AG10803 (cell line): ENCODE data around the gene SOBP.

Experiments used
- DNase-seq: peaks from one replicate; pipeline ENCODE4 v3.0.0; 2010; ENCODE audit warnings: low read depth
- H3K4me3 ChIP-seq: 2 replicates; pipeline ENCODE4 v1.5.1; 2011; ENCODE audit warnings: mild to moderate bottlenecking, low read length, control low read depth
- TF ChIP-seq, protein P1 (sequence below): conservative IDR thresholded peaks from 2 replicates; pipeline ENCODE4 v1.5.1; 2011; ENCODE audit warnings: mild to moderate bottlenecking, low read length, control low read depth, inconsistent platforms

SOBP gene

DNA sequence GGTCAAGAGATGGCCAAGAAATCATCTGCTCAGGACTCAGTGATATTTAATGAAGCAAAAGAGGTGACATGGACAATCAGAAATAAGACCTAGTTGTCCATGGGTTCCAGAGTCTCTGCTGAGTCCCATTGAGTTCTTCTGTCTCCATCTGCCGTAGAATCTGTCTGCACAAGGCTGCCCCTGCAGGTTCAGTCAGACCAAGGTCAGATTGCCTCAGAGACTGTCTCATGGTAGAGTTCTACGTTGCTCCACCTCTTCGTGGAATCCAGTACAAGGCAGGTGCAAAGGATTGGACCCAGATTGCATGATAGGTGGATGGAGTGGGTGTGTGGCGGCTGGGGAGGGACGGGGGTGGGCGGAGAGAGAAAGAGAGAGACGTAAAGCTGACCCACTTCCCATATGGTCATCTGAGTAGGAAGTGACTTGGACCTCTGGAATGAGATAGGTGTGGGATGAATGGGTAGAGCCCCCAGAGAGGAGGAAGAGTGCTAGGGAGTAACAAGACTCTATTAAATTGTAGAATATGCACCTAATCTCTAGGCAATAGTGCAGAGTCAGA, 75.3 kb downstream of the SOBP start:
- TF ChIP-seq, protein P1, sequence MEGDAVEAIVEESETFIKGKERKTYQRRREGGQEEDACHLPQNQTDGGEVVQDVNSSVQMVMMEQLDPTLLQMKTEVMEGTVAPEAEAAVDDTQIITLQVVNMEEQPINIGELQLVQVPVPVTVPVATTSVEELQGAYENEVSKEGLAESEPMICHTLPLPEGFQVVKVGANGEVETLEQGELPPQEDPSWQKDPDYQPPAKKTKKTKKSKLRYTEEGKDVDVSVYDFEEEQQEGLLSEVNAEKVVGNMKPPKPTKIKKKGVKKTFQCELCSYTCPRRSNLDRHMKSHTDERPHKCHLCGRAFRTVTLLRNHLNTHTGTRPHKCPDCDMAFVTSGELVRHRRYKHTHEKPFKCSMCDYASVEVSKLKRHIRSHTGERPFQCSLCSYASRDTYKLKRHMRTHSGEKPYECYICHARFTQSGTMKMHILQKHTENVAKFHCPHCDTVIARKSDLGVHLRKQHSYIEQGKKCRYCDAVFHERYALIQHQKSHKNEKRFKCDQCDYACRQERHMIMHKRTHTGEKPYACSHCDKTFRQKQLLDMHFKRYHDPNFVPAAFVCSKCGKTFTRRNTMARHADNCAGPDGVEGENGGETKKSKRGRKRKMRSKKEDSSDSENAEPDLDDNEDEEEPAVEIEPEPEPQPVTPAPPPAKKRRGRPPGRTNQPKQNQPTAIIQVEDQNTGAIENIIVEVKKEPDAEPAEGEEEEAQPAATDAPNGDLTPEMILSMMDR = no peak
- DNase-seq = no peak

DNA sequence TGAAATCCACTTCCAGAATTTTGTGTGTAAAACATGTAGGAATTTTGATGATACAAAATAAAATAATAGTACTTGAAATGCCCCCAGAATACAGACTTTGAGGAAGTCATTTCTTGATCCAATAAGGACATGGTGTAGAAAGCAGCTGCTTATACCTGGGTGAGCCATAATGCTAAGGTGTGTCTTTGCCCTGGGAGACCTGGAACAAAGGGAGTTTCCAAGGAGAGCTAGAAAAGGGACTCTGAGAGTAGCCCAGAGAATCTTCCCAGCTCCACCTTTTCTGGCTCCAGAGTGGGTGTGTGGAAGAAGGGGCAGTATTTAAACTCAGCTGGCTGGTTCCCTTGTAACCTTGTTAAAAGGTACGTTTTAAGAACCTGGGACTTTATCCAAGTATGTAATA, 77.7 kb downstream of the SOBP start:
- no peak overlapping the region for H3K4me3 ChIP-seq
- TF ChIP-seq, protein P1 = no peak
- DNase-seq = no peak

More for the DNA sequence above, 75.3 kb downstream of the SOBP start:
- H3K4me3 ChIP-seq = no peak overlapping the region

GRCh38 chr6:107569473-107569872, 79.6 kb downstream of the SOBP start:
- H3K4me3 ChIP-seq = no peak overlapping the region
- DNase-seq = no peak
- TF ChIP-seq, protein P1 = no peak

GRCh38 chr6:107571354-107571753, 81.4 kb downstream of the SOBP start:
- TF ChIP-seq, protein P1 = no peak
- H3K4me3 ChIP-seq = no peak overlapping the region
- no peak for DNase-seq

GRCh38 chr6:107572886-107573285, 83.0 kb downstream of the SOBP start:
- no peak overlapping the region for H3K4me3 ChIP-seq
- TF ChIP-seq, protein P1 = no peak
- DNase-seq = no peak

- TF ChIP-seq, protein P1 = no peak
- DNase-seq = no peak
Measured at GRCh38 chr6:107574856-107575255, 84.9 kb downstream of the SOBP start.

GRCh38 chr6:107576852-107577251, 86.9 kb downstream of the SOBP start:
- TF ChIP-seq, protein P1 = no peak
- no peak overlapping the region for H3K4me3 ChIP-seq
- peak; percentile 32 for DNase-seq

More at GRCh38 chr6:107574856-107575255, 84.9 kb downstream of the SOBP start:
- no peak overlapping the region for H3K4me3 ChIP-seq
